ENCODE data around the gene CUL1.

DNA sequence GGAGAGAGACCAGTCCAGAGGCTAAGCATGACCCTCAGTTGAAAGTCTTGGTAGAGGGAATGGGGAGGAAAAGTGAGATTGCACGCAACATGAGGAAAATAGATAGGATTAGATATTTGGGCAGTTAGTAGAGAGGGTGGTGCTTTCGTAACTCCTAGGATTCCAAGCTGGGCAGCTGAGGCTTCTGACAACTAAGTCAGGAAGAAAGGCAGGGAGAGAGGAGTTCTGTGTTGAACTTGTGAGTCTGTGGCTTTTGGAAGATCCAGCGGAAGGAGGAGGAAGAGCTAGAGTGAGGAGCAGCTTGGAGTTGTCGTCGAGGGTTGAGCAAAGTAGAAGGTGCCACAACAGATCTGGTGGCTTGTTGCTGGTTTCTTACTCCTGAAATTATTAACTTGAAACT lies 21.8 kb downstream of the CUL1 start:
- TF ChIP-seq, protein P1, sequence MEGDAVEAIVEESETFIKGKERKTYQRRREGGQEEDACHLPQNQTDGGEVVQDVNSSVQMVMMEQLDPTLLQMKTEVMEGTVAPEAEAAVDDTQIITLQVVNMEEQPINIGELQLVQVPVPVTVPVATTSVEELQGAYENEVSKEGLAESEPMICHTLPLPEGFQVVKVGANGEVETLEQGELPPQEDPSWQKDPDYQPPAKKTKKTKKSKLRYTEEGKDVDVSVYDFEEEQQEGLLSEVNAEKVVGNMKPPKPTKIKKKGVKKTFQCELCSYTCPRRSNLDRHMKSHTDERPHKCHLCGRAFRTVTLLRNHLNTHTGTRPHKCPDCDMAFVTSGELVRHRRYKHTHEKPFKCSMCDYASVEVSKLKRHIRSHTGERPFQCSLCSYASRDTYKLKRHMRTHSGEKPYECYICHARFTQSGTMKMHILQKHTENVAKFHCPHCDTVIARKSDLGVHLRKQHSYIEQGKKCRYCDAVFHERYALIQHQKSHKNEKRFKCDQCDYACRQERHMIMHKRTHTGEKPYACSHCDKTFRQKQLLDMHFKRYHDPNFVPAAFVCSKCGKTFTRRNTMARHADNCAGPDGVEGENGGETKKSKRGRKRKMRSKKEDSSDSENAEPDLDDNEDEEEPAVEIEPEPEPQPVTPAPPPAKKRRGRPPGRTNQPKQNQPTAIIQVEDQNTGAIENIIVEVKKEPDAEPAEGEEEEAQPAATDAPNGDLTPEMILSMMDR (conservative IDR thresholded peaks at IDR 0.05 in 1 of 2, IDR thresholded peaks at IDR 0.05 in 1 of 2; ENCODE audit: extremely low read depth in 1 of 2, insufficient read depth in 1 of 2, low read depth in 1 of 2, low read length in 2 of 2), result no peak
- TF ChIP-seq EZH2 (IDR thresholded peaks at IDR 0.05; ENCODE audit: borderline replicate concordance, low read length), result no peak
